ENCODE data around the gene PRM3.

The PRM3 gene

DNA sequence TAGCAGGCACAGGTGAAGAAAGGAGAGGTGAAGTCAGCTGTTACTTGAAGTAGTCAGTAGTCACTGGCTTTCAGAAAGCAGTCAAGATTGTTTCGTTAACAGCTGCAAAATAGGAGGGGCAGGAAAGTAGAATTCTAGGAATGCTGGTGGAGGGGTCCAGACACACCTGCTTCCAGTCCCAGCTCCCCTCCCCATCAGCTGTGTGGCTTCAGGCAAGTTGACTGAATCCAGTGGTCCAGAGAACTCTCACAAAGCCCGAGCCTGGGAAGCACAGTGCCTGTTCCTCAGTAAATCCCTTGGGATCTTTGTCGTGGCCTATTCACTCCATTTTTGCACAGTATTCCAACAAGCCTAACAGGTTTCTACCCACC lies 12.8 kb downstream of the PRM3 start:
- Histone ChIP-seq H3K4me1 (ENCODE audit: control insufficient read depth, insufficient read depth, low read length) (peaks cover 12% of the 10 kb centered on the region), H3K9me3 (replicated peaks; ENCODE audit: low read length) (no peaks in the 10 kb centered on the region), H3K36me3 (ENCODE audit: insufficient read depth, low read length) (no peaks in the 10 kb centered on the region), H3K4me2 (ENCODE audit: low read length) (no peak overlapping the region), H3K4me3 (ENCODE audit: low read length) (no peak overlapping the region), H3K9ac (ENCODE audit: low read depth, low read length) (no peak overlapping the region), H3K27me3 (ENCODE audit: control insufficient read depth, insufficient read depth, low read length) (peaks cover 42% of the 10 kb centered on the region)

DNA sequence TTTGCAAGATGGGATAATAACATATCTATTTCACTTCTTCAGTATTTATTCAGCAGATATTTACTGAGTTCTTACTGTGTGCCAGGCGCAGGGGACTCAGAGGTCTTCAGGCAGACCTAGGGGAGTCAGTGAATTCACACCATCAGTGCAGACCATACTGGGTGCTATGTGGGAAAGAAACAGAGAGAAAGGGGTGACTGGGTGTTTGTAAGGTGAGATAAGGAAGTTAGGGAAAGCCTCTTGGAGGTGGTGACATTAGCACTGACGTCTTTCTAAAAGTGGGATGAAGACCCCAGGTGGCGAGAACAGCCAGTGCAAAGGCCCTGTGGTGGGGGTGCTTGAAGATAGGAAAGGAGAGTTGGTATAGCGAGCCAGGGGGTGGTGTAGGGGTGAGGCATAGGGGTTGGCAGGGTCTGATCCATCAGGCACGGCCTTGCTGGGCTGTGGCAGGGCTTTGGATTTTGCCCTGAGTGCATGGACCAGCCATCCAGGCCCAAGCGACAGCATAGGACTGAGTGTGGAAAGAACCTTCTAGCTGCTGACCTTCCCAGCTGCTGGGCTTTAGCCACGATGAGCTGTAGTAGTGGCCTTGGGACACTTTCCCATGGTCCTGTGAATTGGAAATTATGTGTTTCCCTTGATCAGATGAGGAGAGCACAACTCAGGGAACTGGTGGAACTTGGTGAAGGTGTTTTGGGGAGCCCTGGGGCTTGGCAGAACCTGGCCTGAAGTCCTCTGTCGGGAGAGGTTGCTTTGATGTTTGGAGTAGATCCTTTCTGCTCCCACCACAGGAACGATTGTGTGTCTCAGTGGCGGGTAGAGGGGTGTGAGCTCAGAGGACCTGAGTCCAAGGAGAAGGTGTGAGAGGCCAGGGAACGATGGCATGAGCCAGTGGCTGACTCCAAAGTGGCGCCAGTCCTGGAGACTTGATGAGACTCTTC lies 13.5 kb downstream of the PRM3 start:
- Histone ChIP-seq H3K4me3 (ENCODE audit: low read length) (no peak overlapping the region), H3K27me3 (ENCODE audit: control insufficient read depth, insufficient read depth, low read length) (peaks cover 36% of the 10 kb centered on the region), H3K4me1 (ENCODE audit: control insufficient read depth, insufficient read depth, low read length) (peaks cover 15% of the 10 kb centered on the region), H3K4me2 (ENCODE audit: low read length) (no peak overlapping the region), H3K9me3 (replicated peaks; ENCODE audit: low read length) (no peaks in the 10 kb centered on the region), H3K36me3 (ENCODE audit: insufficient read depth, low read length) (no peaks in the 10 kb centered on the region), H3K9ac (ENCODE audit: low read depth, low read length) (no peak overlapping the region)

DNA sequence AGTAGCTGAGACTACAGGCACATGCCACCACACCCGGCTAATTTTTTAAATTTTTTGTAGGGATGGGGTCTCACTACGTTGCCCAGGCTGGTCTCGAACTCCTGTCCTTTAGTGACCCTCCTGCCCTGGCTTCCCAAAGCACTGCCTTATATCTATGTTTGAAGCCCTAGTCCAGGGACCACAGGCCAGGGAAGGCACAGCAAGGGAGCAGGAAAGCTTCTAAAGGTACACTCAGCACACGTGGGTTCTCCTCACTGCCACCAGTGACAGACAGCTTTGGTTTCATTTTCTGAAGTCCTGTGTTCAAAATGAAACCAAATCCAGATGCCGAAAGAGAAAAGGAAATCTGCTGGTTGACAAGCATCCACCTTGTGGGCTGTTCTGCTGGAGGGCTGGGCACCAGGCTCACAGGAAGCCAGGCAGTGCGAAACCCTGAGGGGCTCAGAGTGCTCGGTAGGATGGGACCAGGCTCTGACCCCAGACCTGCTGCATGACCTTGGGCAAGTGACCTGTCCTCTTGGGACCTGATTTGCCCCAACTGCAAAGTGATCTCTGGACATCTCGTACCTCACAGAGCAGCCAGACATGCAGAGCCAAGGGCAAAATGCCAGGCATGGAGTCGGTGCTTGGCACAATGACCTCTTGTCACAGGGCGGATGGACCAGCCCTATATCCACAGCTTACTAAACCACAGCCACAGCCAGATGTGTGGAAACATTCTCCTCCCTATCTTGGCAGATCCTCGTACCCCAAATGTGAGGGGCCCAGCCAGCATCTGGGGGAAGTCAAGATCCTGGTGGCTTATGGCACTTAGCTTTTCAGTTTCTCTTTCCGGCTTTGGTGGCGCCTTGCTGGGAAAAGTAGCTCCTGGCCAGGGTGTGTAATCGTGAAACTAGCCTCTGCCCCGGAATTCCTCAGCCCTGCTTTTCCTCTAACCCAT lies 14.6 kb downstream of the PRM3 start:
- peaks cover 22% of the 10 kb centered on the region for H3K4me1 ChIP-seq (ENCODE audit: control insufficient read depth, insufficient read depth, low read length)
- H3K9ac ChIP-seq (ENCODE audit: low read depth, low read length) = no peak overlapping the region
- H3K36me3 ChIP-seq (ENCODE audit: insufficient read depth, low read length) = no peaks in the 10 kb centered on the region
- no peak overlapping the region for H3K4me3 ChIP-seq (ENCODE audit: low read length)
- H3K27me3 ChIP-seq (ENCODE audit: control insufficient read depth, insufficient read depth, low read length) = peaks cover 25% of the 10 kb centered on the region
- H3K9me3 ChIP-seq (replicated peaks; ENCODE audit: low read length) = no peaks in the 10 kb centered on the region
- peak overlapping the region; percentile 24 for H3K4me2 ChIP-seq (ENCODE audit: low read length)

DNA sequence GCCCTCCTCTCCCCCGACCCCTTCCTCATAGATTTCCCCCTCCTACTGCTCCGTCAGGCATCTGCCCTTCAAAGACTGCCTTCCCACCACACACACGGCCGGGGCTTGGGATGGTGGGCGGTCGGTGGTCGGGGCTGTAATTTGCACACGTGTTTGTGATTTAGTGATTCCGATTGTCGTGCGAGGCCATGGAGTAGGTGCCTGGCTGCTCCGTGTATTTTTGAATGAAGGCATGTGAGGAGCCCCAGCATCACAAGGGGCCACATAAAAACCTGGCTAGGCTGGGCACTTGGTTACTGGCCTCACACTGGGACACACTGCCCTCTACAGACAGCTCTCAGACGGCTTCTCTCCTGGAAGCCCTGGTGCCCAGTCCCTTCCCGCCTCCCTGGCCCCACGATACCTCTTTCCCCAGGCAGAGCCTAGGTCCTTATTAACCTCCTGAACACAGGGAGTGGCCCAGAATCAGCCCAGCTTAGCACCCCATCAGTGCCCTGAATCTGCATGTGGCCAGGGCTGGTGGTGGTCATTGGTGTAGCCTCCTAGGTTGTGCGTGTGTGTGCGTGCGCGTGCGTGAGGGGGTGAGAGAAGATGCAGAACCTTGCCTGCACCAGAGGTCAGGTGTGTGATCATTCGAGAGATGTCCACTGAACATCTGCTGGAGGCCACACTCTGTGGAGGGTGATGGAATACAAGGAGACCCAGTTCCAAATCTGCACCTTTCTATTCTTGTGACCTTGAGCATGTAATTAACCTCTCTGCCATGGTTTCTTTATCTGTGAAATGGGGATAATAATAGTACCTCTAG lies 16.1 kb downstream of the PRM3 start:
- Histone ChIP-seq H3K9me3 (replicated peaks; ENCODE audit: low read length) (no peaks in the 10 kb centered on the region), H3K4me1 (ENCODE audit: control insufficient read depth, insufficient read depth, low read length) (peaks cover 25% of the 10 kb centered on the region), H3K4me3 (ENCODE audit: low read length) (peak overlapping the region; percentile 92), H3K9ac (ENCODE audit: low read depth, low read length) (peak overlapping the region; percentile 90), H3K27me3 (ENCODE audit: control insufficient read depth, insufficient read depth, low read length) (peaks cover 18% of the 10 kb centered on the region), H3K4me2 (ENCODE audit: low read length) (peak overlapping the region; percentile 86), H3K36me3 (ENCODE audit: insufficient read depth, low read length) (no peaks in the 10 kb centered on the region)

DNA sequence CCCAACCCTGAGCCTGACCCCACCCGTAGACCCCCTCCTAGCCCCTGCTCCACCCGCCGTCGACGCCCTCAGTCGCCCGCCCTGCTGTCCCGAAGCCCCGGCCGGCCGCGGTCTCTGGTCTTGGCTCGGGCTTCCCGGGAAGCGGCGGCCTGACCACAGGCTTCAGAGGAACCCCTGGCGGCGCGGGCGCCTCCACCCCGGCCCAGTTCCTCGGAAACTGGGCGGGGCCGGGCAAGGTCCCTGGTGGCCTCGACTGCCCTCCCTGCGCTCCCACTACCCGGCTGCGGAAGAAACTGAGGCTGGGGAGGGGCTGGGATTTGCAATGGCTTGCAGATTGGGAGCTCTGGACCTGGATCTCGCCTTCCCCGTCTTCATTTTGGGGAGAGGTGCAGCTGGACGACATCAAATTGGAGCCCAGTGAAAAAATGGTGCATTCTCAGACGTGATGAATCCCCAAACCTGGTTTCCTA lies 16.7 kb downstream of the PRM3 start:
- H3K36me3 ChIP-seq (ENCODE audit: insufficient read depth, low read length) = no peaks in the 10 kb centered on the region
- H3K4me3 ChIP-seq (ENCODE audit: low read length) = peak overlapping the region; percentile 92
- no peaks in the 10 kb centered on the region for H3K9me3 ChIP-seq (replicated peaks; ENCODE audit: low read length)
- peak overlapping the region; percentile 90 for H3K9ac ChIP-seq (ENCODE audit: low read depth, low read length)
- H3K4me2 ChIP-seq (ENCODE audit: low read length) = peak overlapping the region; percentile 86
- H3K4me1 ChIP-seq (ENCODE audit: control insufficient read depth, insufficient read depth, low read length) = peaks cover 25% of the 10 kb centered on the region
- peaks cover 13% of the 10 kb centered on the region for H3K27me3 ChIP-seq (ENCODE audit: control insufficient read depth, insufficient read depth, low read length)

DNA sequence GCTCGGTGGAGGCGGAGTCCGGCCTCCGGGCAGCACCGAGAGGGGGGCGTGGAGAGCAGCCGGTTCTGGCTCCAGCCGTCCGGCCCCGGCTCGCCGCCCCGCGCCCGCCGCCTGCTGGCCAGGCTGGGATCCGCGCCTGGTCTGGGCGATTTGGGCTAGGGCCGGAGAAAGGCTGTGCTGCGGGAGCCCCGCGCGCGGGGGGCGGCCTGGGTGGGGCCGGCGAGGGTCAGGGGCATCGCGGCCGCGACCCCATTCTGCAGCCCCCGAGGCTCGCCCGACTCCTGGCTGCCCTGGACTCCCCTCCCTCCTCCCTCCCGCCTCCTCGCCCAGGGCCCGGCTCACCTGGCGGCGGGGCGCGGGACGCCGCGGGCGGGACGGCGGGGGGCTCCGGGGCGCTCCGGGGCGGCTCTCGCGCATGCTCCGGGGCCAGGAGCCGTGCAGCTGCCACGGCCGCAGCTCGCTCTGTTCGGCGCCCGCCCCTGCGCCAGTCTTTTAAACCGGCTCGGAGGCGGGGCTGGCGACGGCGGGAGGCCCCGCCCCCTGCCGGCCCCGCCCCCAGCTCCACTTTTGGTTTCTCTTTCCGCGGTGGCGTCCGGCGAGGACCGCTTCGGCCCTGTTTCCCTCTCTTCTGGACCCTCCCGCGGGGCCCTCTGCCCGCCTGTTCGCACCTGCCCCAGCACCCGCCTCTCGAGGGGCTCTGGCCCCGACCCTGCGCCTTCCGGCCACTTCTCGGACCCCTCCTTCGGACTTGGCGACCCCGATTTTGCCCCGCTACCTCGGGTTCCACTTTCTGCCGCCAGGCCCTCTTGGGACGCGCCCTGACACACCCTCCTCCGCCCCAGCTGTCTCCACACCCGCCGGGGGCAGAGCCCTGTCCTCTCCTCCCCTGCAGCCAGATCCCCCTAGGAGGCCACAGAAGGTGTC lies 17.4 kb downstream of the PRM3 start, which contains the start of gene SOCS1:
Gene SOCS1, minus strand, starts transcription at position 468 of the 924 bp plus-strand sequence. CDS start 726 bp downstream, outside the sequence.
- Histone ChIP-seq H3K9ac (ENCODE audit: low read depth, low read length) (peak within 1 kb of the TSS; percentile 90), H3K4me3 (ENCODE audit: low read length) (peak within 1 kb of the TSS; percentile 92), H3K4me1 (ENCODE audit: control insufficient read depth, insufficient read depth, low read length) (peaks cover 25% of the 10 kb centered on the region), H3K27me3 (ENCODE audit: control insufficient read depth, insufficient read depth, low read length) (peaks cover 13% of the 10 kb centered on the region), H3K9me3 (replicated peaks; ENCODE audit: low read length) (no peaks in the 10 kb centered on the region), H3K4me2 (ENCODE audit: low read length) (peak within 1 kb of the TSS; percentile 96), H3K36me3 (ENCODE audit: insufficient read depth, low read length) (no peaks in the 10 kb centered on the region)

DNA sequence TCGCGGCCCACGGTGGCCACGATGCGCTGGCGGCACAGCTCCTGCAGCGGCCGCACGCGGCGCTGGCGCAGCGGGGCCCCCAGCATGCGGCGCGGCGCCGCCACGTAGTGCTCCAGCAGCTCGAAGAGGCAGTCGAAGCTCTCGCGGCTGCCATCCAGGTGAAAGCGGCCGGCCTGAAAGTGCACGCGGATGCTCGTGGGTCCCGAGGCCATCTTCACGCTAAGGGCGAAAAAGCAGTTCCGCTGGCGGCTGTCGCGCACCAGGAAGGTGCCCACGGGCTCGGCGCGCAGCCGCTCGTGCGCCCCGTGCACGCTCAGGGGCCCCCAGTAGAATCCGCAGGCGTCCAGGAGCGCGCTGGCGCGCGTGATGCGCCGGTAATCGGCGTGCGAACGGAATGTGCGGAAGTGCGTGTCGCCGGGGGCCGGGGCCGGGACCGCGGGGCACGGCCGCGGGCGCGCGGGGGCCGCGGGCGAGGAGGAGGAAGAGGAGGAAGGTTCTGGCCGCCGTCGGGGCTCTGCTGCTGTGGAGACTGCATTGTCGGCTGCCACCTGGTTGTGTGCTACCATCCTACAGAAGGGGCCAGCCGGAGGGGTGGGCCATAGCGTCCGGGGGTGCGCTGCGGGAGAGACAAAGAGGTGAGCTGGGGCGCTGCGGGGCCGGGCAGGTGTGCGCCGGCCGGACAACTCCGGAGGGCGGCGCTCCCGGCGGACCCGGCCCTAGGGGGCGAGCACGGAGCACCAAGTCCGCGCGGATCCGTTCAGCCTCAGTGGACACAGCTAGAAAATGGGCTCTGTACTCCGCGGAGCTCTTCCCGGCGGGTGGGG lies 18.3 kb downstream of the PRM3 start:
- Histone ChIP-seq H3K27me3 (ENCODE audit: control insufficient read depth, insufficient read depth, low read length) (peaks cover 4% of the 10 kb centered on the region), H3K9ac (ENCODE audit: low read depth, low read length) (peak overlapping the region; percentile 90), H3K36me3 (ENCODE audit: insufficient read depth, low read length) (no peaks in the 10 kb centered on the region), H3K4me2 (ENCODE audit: low read length) (peak overlapping the region; percentile 96), H3K4me3 (ENCODE audit: low read length) (peak overlapping the region; percentile 92), H3K4me1 (ENCODE audit: control insufficient read depth, insufficient read depth, low read length) (peaks cover 25% of the 10 kb centered on the region), H3K9me3 (replicated peaks; ENCODE audit: low read length) (no peaks in the 10 kb centered on the region)

DNA sequence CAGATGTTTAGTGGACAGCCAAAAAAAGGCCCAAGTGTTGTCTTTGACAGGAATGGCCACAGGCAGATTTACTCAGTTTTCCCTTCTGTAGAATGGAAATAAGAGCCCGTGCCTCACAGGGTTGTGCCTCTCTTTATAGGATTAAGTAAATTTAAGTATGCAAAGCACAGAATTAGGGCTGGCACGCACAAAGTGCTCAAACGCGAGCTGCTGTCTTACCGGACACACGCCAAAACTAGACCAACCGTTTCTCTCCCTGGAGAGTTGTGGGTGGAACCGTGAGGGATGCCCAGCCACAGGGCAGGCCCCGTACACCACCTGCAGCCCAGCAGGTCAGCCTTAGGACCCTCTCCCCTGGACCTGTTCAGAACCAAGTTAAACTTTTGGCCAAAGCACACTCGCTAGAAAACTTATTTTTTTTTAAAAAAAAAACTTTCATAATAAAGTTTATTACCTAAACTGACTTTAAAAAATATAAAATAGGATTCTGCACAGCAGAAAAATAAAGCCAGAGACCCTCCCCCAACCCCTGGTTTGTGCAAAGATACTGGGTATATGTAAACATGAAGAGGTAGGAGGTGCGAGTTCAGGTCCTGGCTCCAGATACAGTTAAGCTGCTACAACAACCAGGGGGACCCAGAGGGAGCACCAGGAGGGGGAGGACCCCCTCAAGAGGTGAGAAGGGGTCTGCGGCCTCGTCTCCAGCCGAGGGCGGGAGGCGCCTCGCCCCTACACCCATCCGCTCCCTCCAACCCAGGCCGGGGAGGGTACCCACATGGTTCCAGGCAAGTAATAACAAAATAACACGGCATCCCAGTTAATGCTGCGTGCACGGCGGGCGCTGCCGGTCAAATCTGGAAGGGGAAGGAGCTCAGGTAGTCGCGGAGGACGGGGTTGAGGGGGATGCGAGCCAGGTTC lies 19.2 kb downstream of the PRM3 start:
- no peaks in the 10 kb centered on the region for H3K27me3 ChIP-seq (ENCODE audit: control insufficient read depth, insufficient read depth, low read length)
- peak overlapping the region; percentile 96 for H3K4me2 ChIP-seq (ENCODE audit: low read length)
- H3K4me1 ChIP-seq (ENCODE audit: control insufficient read depth, insufficient read depth, low read length) = peaks cover 24% of the 10 kb centered on the region
- H3K9ac ChIP-seq (ENCODE audit: low read depth, low read length) = peak overlapping the region; percentile 90
- H3K36me3 ChIP-seq (ENCODE audit: insufficient read depth, low read length) = no peaks in the 10 kb centered on the region
- H3K9me3 ChIP-seq (replicated peaks; ENCODE audit: low read length) = no peaks in the 10 kb centered on the region
- peak overlapping the region; percentile 92 for H3K4me3 ChIP-seq (ENCODE audit: low read length)

All from skeletal muscle satellite cell (primary cell).